Astrocyte of the spinal cord (primary cell): ENCODE data around the gene CTTNBP2NL.

ENCODE experiments used
- DNase-seq: peaks from one replicate; pipeline ENCODE4 v3.0.0; 2011; ENCODE audit warnings: low read depth, low spot score
- H3K4me3 ChIP-seq: 2 replicates; pipeline ENCODE4 v1.5.1; 2011; ENCODE audit warnings: low read depth, mild to moderate bottlenecking, low read length, moderate library complexity
- CTCF ChIP-seq: IDR thresholded peaks from 2 replicates; pipeline ENCODE4 v1.5.1; 2012; ENCODE audit warnings: low read depth, mild to moderate bottlenecking, low read length, inconsistent platforms
- in situ Hi-C: cut with HindIII; loops from 2 replicates; pipeline ENCODE4 v1.10.0; 2017; ENCODE audit warnings: low sequenced_read_pairs

CTTNBP2NL gene

GRCh38 chr1:112358798-112359408 is 37.1 kb upstream of the CTTNBP2NL start:
- H3K4me3 ChIP-seq = no peak overlapping the region
- DNase-seq = peak; percentile 37
- in situ Hi-C loops = no loop called here
- peak; percentile 87 for TF ChIP-seq CTCF

DNA sequence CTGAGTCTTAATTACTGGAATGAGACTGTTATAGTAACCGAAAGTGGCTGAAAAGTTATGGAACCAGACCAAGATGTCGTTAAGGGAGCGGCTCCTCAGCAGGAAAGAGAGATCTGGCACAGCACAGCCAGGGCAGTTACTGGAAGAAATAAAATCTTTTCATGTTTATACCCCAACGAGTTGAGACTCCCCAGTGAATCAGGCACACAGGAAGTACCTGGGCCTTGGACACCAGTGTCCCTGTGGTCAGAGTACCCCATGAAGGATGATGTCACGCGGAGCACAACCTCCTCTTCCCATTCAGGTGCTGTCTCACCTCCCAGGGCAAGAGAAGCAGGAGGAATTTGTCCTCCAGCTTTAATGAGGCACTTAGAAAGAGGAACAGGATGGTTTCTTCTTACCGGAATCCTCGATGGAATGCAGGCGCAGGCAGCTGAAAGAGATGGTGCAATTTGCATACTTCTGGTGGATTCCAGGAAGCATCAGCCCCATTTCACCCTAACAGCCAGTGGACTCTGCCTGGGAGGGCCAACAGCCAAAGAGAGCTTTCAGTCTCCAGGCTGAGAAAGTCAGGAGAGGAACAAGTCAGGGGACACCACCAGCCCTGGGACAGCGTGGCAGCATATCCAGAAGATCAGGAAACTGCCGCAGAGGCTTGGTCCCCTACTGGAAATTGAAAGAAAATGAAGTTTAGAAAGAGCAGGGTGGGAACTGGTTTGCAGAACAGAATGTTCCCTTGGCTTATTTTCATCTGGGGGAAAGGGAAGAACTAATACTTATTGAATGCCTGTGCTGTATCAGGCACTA is 35.9 kb upstream of the CTTNBP2NL start:
- H3K4me3 ChIP-seq = no peak overlapping the region
- DNase-seq = peak; percentile 50
- in situ Hi-C loops = no loop called here
- TF ChIP-seq CTCF = no peak

GRCh38 chr1:112363636-112364035 is 32.4 kb upstream of the CTTNBP2NL start:
- no peak for DNase-seq
- in situ Hi-C loops = no loop called here
- no peak overlapping the region for H3K4me3 ChIP-seq
- no peak for TF ChIP-seq CTCF

GRCh38 chr1:112368198-112368597 is 27.8 kb upstream of the CTTNBP2NL start:
- TF ChIP-seq CTCF = no peak
- in situ Hi-C loops = no loop called here
- no peak overlapping the region for H3K4me3 ChIP-seq
- no peak for DNase-seq

DNA sequence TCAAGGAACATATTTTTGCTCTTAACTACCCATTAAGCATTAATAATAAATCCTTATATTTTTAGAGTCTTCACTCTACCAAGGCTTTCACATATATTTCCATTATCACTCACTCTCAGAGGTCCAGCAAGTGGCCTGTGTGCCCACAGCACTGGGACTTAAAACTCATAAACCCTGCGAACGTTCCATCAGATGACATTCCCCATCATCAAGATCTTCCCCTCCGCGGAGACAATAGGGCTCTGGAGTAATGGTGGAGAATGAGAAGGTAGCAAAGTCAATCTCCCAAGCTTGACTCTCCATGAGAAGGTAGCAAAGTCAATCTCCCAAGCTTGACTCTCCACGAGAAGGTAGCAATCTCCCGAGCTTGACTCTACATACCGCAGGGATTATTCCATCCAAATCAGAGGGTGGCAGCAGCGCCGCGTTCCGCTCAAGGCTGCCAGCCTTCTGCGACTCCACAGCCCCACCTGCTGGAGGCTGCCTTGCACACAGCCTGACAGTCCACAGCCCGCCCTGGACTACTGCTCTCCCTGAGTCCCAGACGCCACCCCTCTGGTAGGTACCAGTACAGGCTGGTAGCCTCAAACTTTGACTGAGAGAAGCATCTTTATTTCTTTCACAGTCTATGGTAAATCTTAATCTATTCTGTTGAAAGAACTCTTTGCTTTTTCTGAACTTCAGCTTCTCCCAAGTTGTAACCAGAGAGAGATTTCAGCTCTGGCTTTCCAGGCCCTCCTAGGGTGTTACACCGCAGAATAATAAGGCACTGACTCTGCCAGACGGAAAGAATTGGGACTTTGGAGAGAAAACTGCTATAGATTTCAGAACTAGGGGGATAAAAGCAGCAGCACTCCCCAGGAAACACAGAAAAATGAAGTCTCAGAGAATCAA is 26.4 kb upstream of the CTTNBP2NL start:
- in situ Hi-C loops = no loop called here
- TF ChIP-seq CTCF = peak; percentile 99
- DNase-seq = peak; percentile 75
- no peak overlapping the region for H3K4me3 ChIP-seq

- in situ Hi-C loops = no loop called here
- DNase-seq = no peak
- no peak overlapping the region for H3K4me3 ChIP-seq
- TF ChIP-seq CTCF = no peak
Measured at GRCh38 chr1:112370996-112371395, 25.0 kb upstream of the CTTNBP2NL start.
